HepG2 (cell line): ENCODE results near the gene SYP. TPM values are rescaled to one million over a fixed set of nuclear protein-coding genes. Genes with fewer than 3 reads are reported as not detected.

Source experiments
- FIP1L1 ChIP-seq: fragments of 200-400 bp; formaldehyde crosslinking; IDR thresholded peaks from 2 replicates; pipeline ENCODE4 v1.6.1; 2018; ENCODE audit warnings: low read depth, mild to moderate bottlenecking, low read length, moderate library complexity, borderline replicate concordance; ENCODE audit not compliant: insufficient read depth
- FLYWCH1 ChIP-seq: sonication (generic); formaldehyde crosslinking; IDR thresholded peaks from 2 replicates; pipeline ENCODE4 v1.8.1; 2023; ENCODE audit warnings: mild to moderate bottlenecking, missing genetic modification reagents
- FOXA1 ChIP-seq, 2 experiments: fragments of 450-650 bp in 1 of 2; sonication (generic) in 1 of 2; formaldehyde crosslinking in 1 of 2; IDR thresholded peaks; 2 replicates each; pipeline versions ENCODE4 v1.4.0 to v1.6.1; 2016 to 2020; ENCODE audit warnings: missing genetic modification reagents in 1 of 2
- GATA4 ChIP-seq: sonication (generic); IDR thresholded peaks from 2 replicates; pipeline ENCODE4 v1.6.1; 2016; ENCODE audit warnings: antibody characterized with exemption, low read depth, borderline replicate concordance
- NR2F1 ChIP-seq, 2 experiments: fragments of 450-650 bp in 1 of 2; formaldehyde crosslinking in 1 of 2; IDR thresholded peaks; 2 replicates each; pipeline versions ENCODE4 v1.5.0 to v1.6.1; 2016 to 2020; ENCODE audit warnings: mild to moderate bottlenecking in 1 of 2, missing compliant biosample characterization in 1 of 2, missing genetic modification reagents in 1 of 2, moderate library complexity in 1 of 2
- RAD21 ChIP-seq: fragments of 450-650 bp; formaldehyde crosslinking; IDR thresholded peaks from 2 replicates; pipeline ENCODE4 v1.5.0; 2020; ENCODE audit warnings: mild to moderate bottlenecking
- SP140L ChIP-seq: sonication (generic); formaldehyde crosslinking; IDR thresholded peaks from 2 replicates; pipeline ENCODE4 v1.4.0; 2020; ENCODE audit warnings: missing genetic modification reagents, borderline replicate concordance
- TAF1 ChIP-seq: sonication (generic); formaldehyde crosslinking; IDR thresholded peaks from 2 replicates; pipeline ENCODE4 v1.4.0; 2020; ENCODE audit warnings: missing genetic modification reagents
- THAP9 ChIP-seq: sonication (generic); formaldehyde crosslinking; IDR thresholded peaks from 2 replicates; pipeline ENCODE4; 2020; ENCODE audit warnings: missing genetic modification reagents, mild to moderate bottlenecking, borderline replicate concordance
- ZBED4 ChIP-seq: sonication (generic); formaldehyde crosslinking; IDR thresholded peaks from 2 replicates; pipeline ENCODE4 v1.4.0; 2020; ENCODE audit warnings: missing genetic modification reagents, borderline replicate concordance
- ZFP36 ChIP-seq: fragments of 150-350 bp; IDR thresholded peaks from 2 replicates; pipeline ENCODE4 v1.6.1; 2018; ENCODE audit warnings: borderline replicate concordance, low read length, low read depth; ENCODE audit not compliant: partially characterized antibody
- ZGPAT ChIP-seq: IDR thresholded peaks from 2 replicates; pipeline ENCODE4 v1.6.1; 2016; ENCODE audit warnings: mild to moderate bottlenecking
- ZNF460 ChIP-seq: sonication (generic); formaldehyde crosslinking; IDR thresholded peaks from 2 replicates; pipeline ENCODE4 v1.5.1; 2020; ENCODE audit warnings: missing genetic modification reagents, mild to moderate bottlenecking, borderline replicate concordance
- ZNF512 ChIP-seq: sonication (generic); formaldehyde crosslinking; IDR thresholded peaks from 2 replicates; pipeline ENCODE4 v1.4.0; 2020; ENCODE audit warnings: mild to moderate bottlenecking, missing genetic modification reagents
- ZNF543 ChIP-seq: sonication (generic); formaldehyde crosslinking; IDR thresholded peaks from 2 replicates; pipeline ENCODE4 v1.4.0; 2020; ENCODE audit warnings: mild to moderate bottlenecking, missing genetic modification reagents
- ZNF550 ChIP-seq: sonication (generic); formaldehyde crosslinking; IDR thresholded peaks from 2 replicates; pipeline ENCODE4 v1.4.0; 2020; ENCODE audit warnings: mild to moderate bottlenecking, missing genetic modification reagents, borderline replicate concordance
- ZSCAN12 ChIP-seq: sonication (generic); formaldehyde crosslinking; IDR thresholded peaks from 2 replicates; pipeline ENCODE4 v1.9.0; 2021; ENCODE audit warnings: mild to moderate bottlenecking, missing genetic modification reagents
- polyA plus RNA-seq, 8 experiments: library from polyadenylated mRNA; depleted of rRNA in 3 of 8; stranded (reverse) in 7 of 8; unstranded in 1 of 8; fragments of >200 nt; fragmentation: Illumina TruSeq in 4 of 8; extraction: Trizol in 4 of 8; gene quantifications; 2 replicates each; pipeline versions ENCODE4 v1.2.1 to v1.2.3, GENCODE V29; 2011 to 2016; ENCODE audit warnings: low read depth in 4 of 8, missing spikeins in 1 of 8, mixed read lengths in 1 of 8; ENCODE audit not compliant: insufficient read depth in 1 of 8
- total RNA-seq, 5 experiments: library from RNA; depleted of rRNA; stranded (reverse); fragments of >200 nt; fragmentation: Illumina TruSeq; extraction: Trizol; gene quantifications; 2 replicates each; pipeline ENCODE4 v1.2.3, GENCODE V29; 2016; ENCODE audit warnings: low read depth in 1 of 5

SYP gene
- total and polyA plus RNA-seq, 2 of the 13 experiments (the other 11 are each of a cell fraction or from before 2014, with no cell fraction given), result 2.0 to 2.5 TPM

- TF ChIP-seq ZFP36 (no peak), ZNF550 (CRISPR knock-in tag) (no peak), ZGPAT (CRISPR knock-in tag) (peak; percentile 76; the same call in 1 of the 2 replicates), ZBED4 (CRISPR knock-in tag) (peak; percentile 71; the same call in 1 of the 2 replicates), GATA4 (no peak; the same call in 1 of the 2 replicates), RAD21 (CRISPR knock-in tag) (peak; percentile 57; the same call in 1 of the 2 replicates), FOXA1 (IDR thresholded peaks at IDR 0.05) (no peak), FOXA1 (CRISPR knock-in tag; IDR thresholded peaks at IDR 0.05) (no peak), ZNF512 (CRISPR knock-in tag) (no peak), TAF1 (CRISPR knock-in tag) (peak; percentile 67), FLYWCH1 (0 out of 2 replicates have a peak, but pooled peaks have one; percentile 53), FIP1L1 (no peak), THAP9 (CRISPR knock-in tag) (no peak), SP140L (CRISPR knock-in tag) (0 out of 2 replicates have a peak, but pooled peaks have one; percentile 29), ZSCAN12 (no peak), ZNF460 (CRISPR knock-in tag) (no peak), NR2F1 (CRISPR knock-in tag; IDR thresholded peaks at IDR 0.05) (no peak), ZNF543 (CRISPR knock-in tag) (peak; percentile 73; the same call in 1 of the 2 replicates)
Observed at GRCh38 chrX:49199906-49200771, at the start of gene SYP (continued).
